ENCODE results near the gene OBSL1. TPM values are rescaled to one million over a fixed set of nuclear protein-coding genes. Genes with fewer than 3 reads are reported as not detected.

OBSL1 gene
- total and polyA plus RNA-seq, 3 donors from 2014 or later = 312 to 507 (median 462) TPM

GRCh38 chr2:219615894-219616293 is 44.6 kb upstream of the OBSL1 start:
- peak; percentile 67 for DNase-seq
- no peaks in the 10 kb centered on the region for H3K36me3 ChIP-seq (ENCODE audit: low read depth, missing control alignments)
- H3K4me1 ChIP-seq = peaks cover 31% of the 10 kb centered on the region
- no peak for TF ChIP-seq CTCF (IDR thresholded peaks at IDR 0.05)
- TF ChIP-seq POLR2A (IDR thresholded peaks at IDR 0.05) = no peak
- no peaks in the 10 kb centered on the region for H3K9me3 ChIP-seq
- no peaks in the 10 kb centered on the region for H3K27me3 ChIP-seq
- no peak overlapping the region for H3K4me3 ChIP-seq
- WGBS, 2 donors = 67 to 80% methylated on average over 2 to 12 of the region's 12 CpGs
- intact Hi-C loops (cut with DNase I; ENCODE audit: low total_unique reads) = no loop called here
- no peak overlapping the region for H3K27ac ChIP-seq

- Histone ChIP-seq H3K27me3 (no peaks in the 10 kb centered on the region), H3K4me3 (no peak overlapping the region), H3K4me1 (peaks cover 39% of the 10 kb centered on the region), H3K27ac (no peak overlapping the region), H3K9me3 (no peaks in the 10 kb centered on the region), H3K36me3 (ENCODE audit: low read depth, missing control alignments) (no peaks in the 10 kb centered on the region)
- TF ChIP-seq POLR2A (IDR thresholded peaks at IDR 0.05) (no peak), CTCF (IDR thresholded peaks at IDR 0.05) (no peak)
- no peak for DNase-seq
- WGBS, 2 donors = 94 to 96% methylated on average over 8 to 11 of the region's 11 CpGs
- intact Hi-C loops (cut with DNase I; ENCODE audit: low total_unique reads) = no loop called here
Measured at GRCh38 chr2:219615036-219615435, 43.7 kb upstream of the OBSL1 start.

GRCh38 chr2:219614076-219614860 is 42.9 kb upstream of the OBSL1 start:
- intact Hi-C loops (cut with DNase I; ENCODE audit: low total_unique reads) = no loop called here
- no peaks in the 10 kb centered on the region for H3K36me3 ChIP-seq (ENCODE audit: low read depth, missing control alignments)
- no peak overlapping the region for H3K27ac ChIP-seq
- H3K4me3 ChIP-seq = no peak overlapping the region
- TF ChIP-seq CTCF (IDR thresholded peaks at IDR 0.05) (no peak), POLR2A (IDR thresholded peaks at IDR 0.05) (no peak)
- 89 to 95% methylated on average over 8 to 11 of the region's 11 CpGs for WGBS, 2 donors
- H3K27me3 ChIP-seq = no peaks in the 10 kb centered on the region
- H3K9me3 ChIP-seq = no peaks in the 10 kb centered on the region
- H3K4me1 ChIP-seq = peaks cover 46% of the 10 kb centered on the region
- DNase-seq = no peak

GRCh38 chr2:219613461-219614070 is 42.2 kb upstream of the OBSL1 start:
- H3K36me3 ChIP-seq (ENCODE audit: low read depth, missing control alignments) = no peaks in the 10 kb centered on the region
- intact Hi-C loops (cut with DNase I; ENCODE audit: low total_unique reads) = no loop called here
- H3K9me3 ChIP-seq = no peaks in the 10 kb centered on the region
- TF ChIP-seq POLR2A (IDR thresholded peaks at IDR 0.05) (no peak), CTCF (IDR thresholded peaks at IDR 0.05) (no peak)
- H3K27ac ChIP-seq = no peak overlapping the region
- WGBS, 2 donors = 93 to 98% methylated on average over 9 of the region's 11 CpGs
- H3K27me3 ChIP-seq = no peaks in the 10 kb centered on the region
- H3K4me3 ChIP-seq = no peak overlapping the region
- H3K4me1 ChIP-seq = peaks cover 50% of the 10 kb centered on the region
- no peak for DNase-seq

Data from testis (tissue), 3 donors.